WTC11 (cell line): ENCODE data around the gene IGSF6.

Experiments used
- CREB1 ChIP-seq: sonication (generic); formaldehyde crosslinking; IDR thresholded peaks from 2 replicates; pipeline ENCODE4 v1.8.0; 2023; ENCODE audit warnings: mild to moderate bottlenecking, missing genetic modification reagents
- ESRRA ChIP-seq: sonication (generic); formaldehyde crosslinking; IDR thresholded peaks from 2 replicates; pipeline ENCODE4 v1.8.1; 2022; ENCODE audit warnings: mild to moderate bottlenecking, missing genetic modification reagents, borderline replicate concordance
- OVOL2 ChIP-seq: fragments of 250-450 bp; sonication (Bioruptor Pico); IDR thresholded peaks from 2 replicates; pipeline ENCODE4 v1.9.0; 2021; ENCODE audit warnings: mild to moderate bottlenecking, borderline replicate concordance
- ZNF671 ChIP-seq: fragments of 250-450 bp; sonication (Bioruptor Pico); IDR thresholded peaks from 2 replicates; pipeline ENCODE4 v1.8.0; 2021; ENCODE audit warnings: mild to moderate bottlenecking
- TF ChIP-seq, protein P1 (sequence below): fragments of 250-450 bp; sonication (Bioruptor Pico); IDR thresholded peaks from 2 replicates; pipeline ENCODE4 v1.9.0; 2021; ENCODE audit warnings: mild to moderate bottlenecking
- TF ChIP-seq, protein P2 (sequence below): fragments of 200-600 bp; IDR thresholded peaks from 2 replicates; pipeline ENCODE4 v1.8.0; 2022; ENCODE audit warnings: antibody characterized with exemption

DNA sequence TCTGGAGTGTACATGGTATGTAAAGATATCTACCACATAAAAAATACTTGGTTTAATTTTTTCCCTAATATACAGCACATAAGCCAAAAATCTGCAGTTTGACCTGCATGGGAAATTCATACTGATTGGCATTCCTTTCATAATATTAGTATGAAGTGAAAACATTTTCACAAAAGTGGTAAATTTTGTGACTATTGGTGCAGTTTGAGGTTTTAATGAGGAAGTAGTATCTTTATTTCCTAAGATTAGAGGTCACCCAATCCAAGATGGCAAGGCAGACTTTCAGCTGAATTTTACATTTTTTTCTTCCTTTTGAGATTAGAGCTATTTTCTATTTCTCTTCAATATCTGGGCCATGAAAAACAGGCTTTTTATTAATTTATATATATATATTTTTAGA, 31.8 kb downstream of the IGSF6 start:
- no peak for TF ChIP-seq OVOL2
- TF ChIP-seq, protein P1, sequence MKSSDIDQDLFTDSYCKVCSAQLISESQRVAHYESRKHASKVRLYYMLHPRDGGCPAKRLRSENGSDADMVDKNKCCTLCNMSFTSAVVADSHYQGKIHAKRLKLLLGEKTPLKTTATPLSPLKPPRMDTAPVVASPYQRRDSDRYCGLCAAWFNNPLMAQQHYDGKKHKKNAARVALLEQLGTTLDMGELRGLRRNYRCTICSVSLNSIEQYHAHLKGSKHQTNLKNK, result no peak
- no peak for TF ChIP-seq CREB1
- TF ChIP-seq, protein P2, sequence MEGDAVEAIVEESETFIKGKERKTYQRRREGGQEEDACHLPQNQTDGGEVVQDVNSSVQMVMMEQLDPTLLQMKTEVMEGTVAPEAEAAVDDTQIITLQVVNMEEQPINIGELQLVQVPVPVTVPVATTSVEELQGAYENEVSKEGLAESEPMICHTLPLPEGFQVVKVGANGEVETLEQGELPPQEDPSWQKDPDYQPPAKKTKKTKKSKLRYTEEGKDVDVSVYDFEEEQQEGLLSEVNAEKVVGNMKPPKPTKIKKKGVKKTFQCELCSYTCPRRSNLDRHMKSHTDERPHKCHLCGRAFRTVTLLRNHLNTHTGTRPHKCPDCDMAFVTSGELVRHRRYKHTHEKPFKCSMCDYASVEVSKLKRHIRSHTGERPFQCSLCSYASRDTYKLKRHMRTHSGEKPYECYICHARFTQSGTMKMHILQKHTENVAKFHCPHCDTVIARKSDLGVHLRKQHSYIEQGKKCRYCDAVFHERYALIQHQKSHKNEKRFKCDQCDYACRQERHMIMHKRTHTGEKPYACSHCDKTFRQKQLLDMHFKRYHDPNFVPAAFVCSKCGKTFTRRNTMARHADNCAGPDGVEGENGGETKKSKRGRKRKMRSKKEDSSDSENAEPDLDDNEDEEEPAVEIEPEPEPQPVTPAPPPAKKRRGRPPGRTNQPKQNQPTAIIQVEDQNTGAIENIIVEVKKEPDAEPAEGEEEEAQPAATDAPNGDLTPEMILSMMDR, result no peak
- TF ChIP-seq ZNF671 (CRISPR knock-in tag), result no peak
- TF ChIP-seq ESRRA, result no peak
